ENCODE results near the gene MYLK4. TPM values are rescaled to one million over a fixed set of nuclear protein-coding genes. Genes with fewer than 3 reads are reported as not detected.
A peak's percentile ranks its signal among the peaks of the same experiment; 100 is the strongest.

Gene MYLK4
- polyA plus RNA-seq, 1 donor = 12.3 TPM

- DNase-seq = peak; percentile 56
Observed at GRCh38 chr6:2695454-2696095, 55.1 kb downstream of the MYLK4 start.

GRCh38 chr6:2693231-2693630, 57.5 kb downstream of the MYLK4 start:
- DNase-seq = no peak

- no peak for DNase-seq
Observed at GRCh38 chr6:2688401-2689064, 62.2 kb downstream of the MYLK4 start.

- DNase-seq = no peak
Observed at GRCh38 chr6:2687456-2687855, 63.3 kb downstream of the MYLK4 start.

GRCh38 chr6:2686515-2686914, 64.2 kb downstream of the MYLK4 start:
- DNase-seq = no peak

GRCh38 chr6:2684766-2685754, 65.7 kb downstream of the MYLK4 start:
- DNase-seq = no peak

GRCh38 chr6:2684103-2684749, 66.5 kb downstream of the MYLK4 start:
- no peak for DNase-seq

- DNase-seq = no peak
Observed at GRCh38 chr6:2680264-2680922, 70.3 kb downstream of the MYLK4 start.

GRCh38 chr6:2677080-2677593, 73.6 kb downstream of the MYLK4 start:
- no peak for DNase-seq

- no peak for DNase-seq
Observed at GRCh38 chr6:2676048-2676447, 74.7 kb downstream of the MYLK4 start.

GRCh38 chr6:2674857-2675256, 75.9 kb downstream of the MYLK4 start:
- DNase-seq = no peak

- DNase-seq = no peak
Observed at GRCh38 chr6:2669067-2669700, 81.5 kb downstream of the MYLK4 start.

- no peak for DNase-seq
Observed at GRCh38 chr6:2667617-2668016, 83.1 kb downstream of the MYLK4 start.

- no peak for DNase-seq
Observed at GRCh38 chr6:2666906-2667575, 83.7 kb downstream of the MYLK4 start.

GRCh38 chr6:2665146-2666070, 85.3 kb downstream of the MYLK4 start:
- DNase-seq = no peak

GRCh38 chr6:2663123-2663522, 87.6 kb downstream of the MYLK4 start:
- DNase-seq = no peak

- no peak for DNase-seq
Observed at GRCh38 chr6:2661651-2662050, 89.1 kb downstream of the MYLK4 start.

- no peak for DNase-seq
Observed at GRCh38 chr6:2659882-2660281, 90.8 kb downstream of the MYLK4 start.

GRCh38 chr6:2659381-2659780, 91.3 kb downstream of the MYLK4 start:
- no peak for DNase-seq

- no peak for DNase-seq
Observed at GRCh38 chr6:2658788-2659187, 91.9 kb downstream of the MYLK4 start.
